GM18517 (cell line): ENCODE data around the gene BTBD3.

ENCODE experiments used
- ATAC-seq: cut with Tn5 transposase; IDR thresholded peaks from one replicate; pipeline ENCODE4 v1.9.1; 2021; ENCODE audit warnings: mild to moderate bottlenecking, moderate library complexity; ENCODE audit not compliant: unreplicated experiment

Gene BTBD3

GRCh38 chr20:11965602-11966001 is 47.9 kb downstream of the BTBD3 start:
- no peak for ATAC-seq

DNA sequence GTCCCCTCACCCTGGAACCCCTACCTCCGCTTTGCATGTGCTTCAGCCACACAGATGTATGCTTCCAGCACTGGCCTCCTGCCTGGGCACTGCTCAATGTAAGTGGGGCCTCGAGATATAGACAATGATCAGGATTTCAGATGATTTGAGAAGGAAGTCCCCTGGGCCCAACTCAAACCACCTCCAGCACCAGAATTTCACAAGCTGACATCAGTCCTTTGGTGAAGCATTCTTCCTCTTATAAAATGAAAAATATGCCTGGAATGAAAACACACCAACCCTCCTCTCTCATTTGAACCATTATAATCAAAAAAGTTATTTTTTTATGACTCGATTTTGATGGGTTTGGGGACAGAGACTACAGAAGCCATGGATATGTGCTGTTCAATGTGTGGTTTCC is 48.5 kb downstream of the BTBD3 start:
- ATAC-seq, result no peak

DNA sequence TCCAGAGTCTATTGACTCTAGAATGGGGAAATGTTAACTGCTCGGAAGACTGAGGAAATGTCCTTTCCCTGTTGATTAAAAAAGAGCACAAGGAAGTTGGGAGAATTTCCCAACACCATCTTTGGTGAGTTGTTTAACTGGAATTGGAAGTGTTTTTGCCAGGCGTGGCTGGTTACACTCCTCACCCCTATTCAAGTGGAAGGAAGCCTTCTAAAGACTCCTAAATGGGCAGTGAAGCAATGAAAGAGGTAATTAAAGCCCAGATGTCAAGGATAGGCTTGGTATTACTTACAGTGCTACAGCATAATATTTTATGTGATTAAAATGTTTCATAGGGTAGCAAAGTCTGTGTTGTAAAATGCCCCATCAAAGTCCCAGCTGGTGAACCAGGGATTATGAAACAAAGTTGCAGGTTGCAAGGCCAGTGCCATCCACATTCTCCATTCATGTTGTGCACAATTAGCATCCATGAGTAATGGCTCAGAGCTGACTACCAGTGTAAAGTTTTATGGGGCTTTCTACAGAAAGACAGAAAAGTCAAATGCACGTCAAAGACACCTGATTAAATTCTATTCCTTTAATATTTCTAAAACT is 52.6 kb downstream of the BTBD3 start:
- ATAC-seq, result no peak

DNA sequence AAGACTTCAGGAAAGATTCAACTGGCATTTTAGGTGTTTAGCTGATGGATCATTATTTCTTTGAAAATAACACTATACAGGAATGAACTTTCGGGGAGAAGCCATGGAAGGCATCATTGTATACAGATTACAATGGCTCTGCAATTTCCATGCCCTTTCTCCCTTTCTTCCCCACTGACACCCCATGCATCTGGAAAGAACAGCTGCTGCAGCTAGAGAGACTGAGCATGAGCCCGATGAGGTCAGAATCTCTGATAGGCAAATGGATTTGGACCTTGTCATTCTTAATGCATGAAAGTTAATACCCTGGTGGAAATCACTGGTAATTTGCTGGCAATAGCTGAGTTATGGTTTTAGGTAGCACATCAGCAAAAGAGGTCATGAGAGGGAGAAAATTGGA is 54.8 kb downstream of the BTBD3 start:
- no peak for ATAC-seq
